Choroid plexus epithelial cell (primary cell): ENCODE results near the gene RGS6.

Source experiments
- DNase-seq: peaks from one replicate; pipeline ENCODE4 v3.0.0-alpha.2; 2010; ENCODE audit warnings: low read depth
- H3K4me3 ChIP-seq: 2 replicates; pipeline ENCODE4 v1.5.1; 2011; ENCODE audit warnings: low read depth, mild to moderate bottlenecking, control low read depth, low read length, moderate library complexity
- CTCF ChIP-seq: conservative IDR thresholded peaks from 2 replicates; pipeline ENCODE4 v1.5.1; 2011; ENCODE audit warnings: low read depth, mild to moderate bottlenecking, control low read depth, inconsistent platforms, low read length, moderate library complexity

The RGS6 gene

GRCh38 chr14:72552236-72552635, 620.0 kb downstream of the RGS6 start:
- H3K4me3 ChIP-seq: no peak overlapping the region
- no peak for TF ChIP-seq CTCF
- DNase-seq: no peak

- no peak for DNase-seq
- TF ChIP-seq CTCF: no peak
- no peak overlapping the region for H3K4me3 ChIP-seq
Observed at GRCh38 chr14:72553161-72553560, 620.9 kb downstream of the RGS6 start.

DNA sequence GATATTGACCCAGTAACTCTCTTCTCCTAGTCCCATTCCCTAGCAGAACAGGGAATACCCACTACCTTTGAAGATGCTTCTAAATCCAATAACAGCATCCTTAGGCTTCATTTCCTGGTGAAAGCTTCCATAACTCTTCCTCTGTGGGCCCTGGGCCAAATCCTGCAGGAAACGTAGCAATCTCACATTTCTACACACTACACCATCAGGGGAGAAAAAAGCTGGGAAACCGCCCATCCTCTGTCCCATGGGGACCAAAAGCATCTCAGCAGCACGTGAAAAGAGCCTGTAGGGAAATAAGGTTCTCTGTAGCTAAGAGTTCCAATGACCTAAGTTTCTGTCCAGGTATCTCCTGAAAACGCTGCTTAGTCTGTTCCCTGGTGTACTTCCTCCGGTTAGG, 621.4 kb downstream of the RGS6 start:
- no peak for DNase-seq
- H3K4me3 ChIP-seq: no peak overlapping the region
- TF ChIP-seq CTCF: no peak

DNA sequence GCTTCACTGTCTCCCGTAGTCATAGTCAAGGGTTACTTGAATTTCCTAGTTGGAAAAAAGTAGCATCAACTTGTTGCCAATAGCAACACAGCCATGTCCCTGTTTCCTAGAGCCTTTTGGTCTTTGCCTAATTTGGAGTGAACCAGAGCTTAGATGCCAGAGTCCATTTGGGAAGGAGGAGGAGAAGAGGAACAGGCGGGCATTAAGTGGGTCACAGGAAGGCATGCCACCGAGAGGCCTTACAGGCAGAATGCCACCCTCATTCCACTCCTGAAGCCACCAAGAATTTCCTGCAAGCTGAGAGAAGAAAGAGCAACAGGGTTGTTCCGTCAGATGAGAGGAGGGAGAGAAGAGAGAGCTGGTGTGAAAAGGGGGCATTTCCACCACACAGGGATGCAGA, 622.2 kb downstream of the RGS6 start:
- DNase-seq: no peak
- no peak for TF ChIP-seq CTCF
- H3K4me3 ChIP-seq: no peak overlapping the region

DNA sequence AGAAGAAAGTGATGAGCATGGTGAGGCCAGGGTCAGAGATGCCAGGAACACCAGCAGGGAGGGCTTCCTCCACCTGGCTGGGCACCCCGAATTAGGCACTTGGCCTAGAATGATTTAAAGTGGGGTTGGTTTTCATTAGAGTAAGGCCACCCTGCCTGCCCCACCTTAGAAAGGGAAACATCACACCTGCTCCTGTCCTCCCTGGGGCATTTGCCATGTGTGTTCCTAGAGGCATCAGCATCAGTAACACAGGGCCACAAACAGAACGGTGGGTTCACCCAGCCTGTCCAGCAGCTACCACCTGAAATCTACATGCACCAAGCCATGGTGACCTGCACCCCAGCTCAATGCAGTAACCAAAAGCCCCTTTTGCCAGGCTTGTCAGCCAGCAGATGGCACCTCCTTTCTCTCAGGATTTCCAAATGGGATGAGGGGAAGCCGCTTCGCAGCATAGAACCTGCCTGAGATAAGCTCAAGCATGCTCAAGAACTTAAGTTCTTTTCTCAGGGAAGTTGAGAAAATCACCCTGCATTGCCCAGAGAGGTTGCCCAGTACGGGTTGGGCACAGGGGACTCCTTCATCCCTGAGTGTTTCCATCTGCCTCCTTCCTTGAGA, 622.9 kb downstream of the RGS6 start:
- no peak overlapping the region for H3K4me3 ChIP-seq
- TF ChIP-seq CTCF: peak; percentile 16

GRCh38 chr14:72555609-72556000, 623.4 kb downstream of the RGS6 start:
- H3K4me3 ChIP-seq: no peak overlapping the region
- no peak for TF ChIP-seq CTCF
- no peak for DNase-seq

More for the DNA sequence above, 622.9 kb downstream of the RGS6 start:
- no peak for DNase-seq

GRCh38 chr14:72557671-72558070, 625.4 kb downstream of the RGS6 start:
- TF ChIP-seq CTCF: no peak
- DNase-seq: no peak
- no peak overlapping the region for H3K4me3 ChIP-seq
